Measurements from ENCODE around the gene ATP2B3.

GRCh38 chrX:153505361-153505760 is 12.1 kb upstream of the ATP2B3 start:
- TF ChIP-seq, protein P1, sequence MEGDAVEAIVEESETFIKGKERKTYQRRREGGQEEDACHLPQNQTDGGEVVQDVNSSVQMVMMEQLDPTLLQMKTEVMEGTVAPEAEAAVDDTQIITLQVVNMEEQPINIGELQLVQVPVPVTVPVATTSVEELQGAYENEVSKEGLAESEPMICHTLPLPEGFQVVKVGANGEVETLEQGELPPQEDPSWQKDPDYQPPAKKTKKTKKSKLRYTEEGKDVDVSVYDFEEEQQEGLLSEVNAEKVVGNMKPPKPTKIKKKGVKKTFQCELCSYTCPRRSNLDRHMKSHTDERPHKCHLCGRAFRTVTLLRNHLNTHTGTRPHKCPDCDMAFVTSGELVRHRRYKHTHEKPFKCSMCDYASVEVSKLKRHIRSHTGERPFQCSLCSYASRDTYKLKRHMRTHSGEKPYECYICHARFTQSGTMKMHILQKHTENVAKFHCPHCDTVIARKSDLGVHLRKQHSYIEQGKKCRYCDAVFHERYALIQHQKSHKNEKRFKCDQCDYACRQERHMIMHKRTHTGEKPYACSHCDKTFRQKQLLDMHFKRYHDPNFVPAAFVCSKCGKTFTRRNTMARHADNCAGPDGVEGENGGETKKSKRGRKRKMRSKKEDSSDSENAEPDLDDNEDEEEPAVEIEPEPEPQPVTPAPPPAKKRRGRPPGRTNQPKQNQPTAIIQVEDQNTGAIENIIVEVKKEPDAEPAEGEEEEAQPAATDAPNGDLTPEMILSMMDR (IDR thresholded peaks at IDR 0.05), result no peak
- TF ChIP-seq POLR2AphosphoS5 (IDR thresholded peaks at IDR 0.05), result no peak
